Activated CD4-positive, alpha-beta T cell treated with anti-CD3 and anti-CD28 coated beads for 4 hours (primary cell): ENCODE data around the gene EPHA2.

Experiments
- DNase-seq, 2 donors: peaks; one replicate each; pipeline ENCODE4 v3.0.0-alpha.2; 2020

Gene EPHA2

DNA sequence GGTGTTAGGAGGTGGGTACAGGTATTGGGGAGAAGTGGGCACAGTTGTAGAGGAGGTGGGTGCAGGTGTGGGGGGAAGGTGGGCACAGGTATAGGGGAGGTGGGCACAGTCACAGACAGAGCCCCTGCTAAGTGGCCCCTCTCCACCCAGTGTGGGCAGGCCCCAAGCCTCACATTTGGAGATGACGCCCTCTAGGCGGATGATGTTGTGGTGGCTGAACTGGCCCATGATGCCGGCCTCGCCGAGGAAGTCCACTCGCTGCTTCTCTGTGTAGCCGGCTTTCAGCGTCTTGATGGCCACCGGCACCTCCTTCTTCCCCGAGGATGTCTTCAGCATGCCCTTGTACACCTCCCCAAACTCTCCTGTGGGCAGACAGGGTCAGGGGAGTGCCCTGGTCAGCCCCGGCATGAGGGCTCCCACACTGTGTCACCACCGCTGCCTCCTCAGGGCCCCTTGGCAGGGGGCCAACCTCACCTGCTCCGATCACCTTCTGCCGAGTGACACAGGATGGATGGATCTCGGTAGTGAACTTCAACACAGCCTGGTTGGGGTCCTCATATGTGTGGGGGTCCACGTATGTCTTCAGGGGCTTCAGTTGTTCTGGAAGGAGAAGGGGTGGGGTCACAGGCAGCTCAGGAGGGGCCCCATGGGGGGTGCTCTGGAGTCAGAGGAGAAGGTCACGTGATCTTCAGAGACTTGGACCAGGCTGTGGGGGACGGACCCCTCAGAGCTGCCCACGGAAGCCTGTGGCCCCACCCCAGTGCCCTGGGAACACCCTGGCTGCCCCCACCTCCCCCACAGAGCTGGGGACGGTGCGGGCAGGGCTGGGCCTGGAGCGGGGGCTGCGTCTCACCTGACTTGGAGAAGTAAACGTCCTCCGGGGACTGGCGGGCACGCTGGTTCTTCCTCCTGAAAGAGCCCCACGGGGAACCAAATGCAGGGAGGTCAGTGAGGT is 22.6 kb downstream of the EPHA2 start:
- no peak for DNase-seq

DNA sequence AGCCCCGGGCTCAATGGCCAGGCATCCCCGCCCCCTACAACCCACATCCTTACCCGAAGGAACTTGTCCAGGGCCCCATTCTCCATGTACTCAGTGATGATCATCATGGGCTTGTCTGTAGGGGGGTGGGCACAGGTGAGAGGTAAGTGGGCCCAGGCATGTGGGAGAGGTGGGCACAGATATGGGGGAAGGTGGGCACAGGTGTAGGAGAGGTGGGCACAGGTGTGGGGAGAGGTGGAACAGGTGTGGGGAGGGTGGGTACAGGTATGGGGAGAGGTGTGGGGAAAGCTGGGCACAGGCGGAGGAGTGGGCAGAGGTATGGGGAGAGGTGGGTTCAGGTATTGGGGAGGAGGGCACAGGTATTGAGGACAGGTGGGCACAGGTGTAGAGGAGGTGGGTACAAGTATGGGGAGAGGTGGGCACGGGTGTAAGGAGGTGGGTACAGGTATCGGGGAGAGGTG is 23.5 kb downstream of the EPHA2 start:
- no peak for DNase-seq

DNA sequence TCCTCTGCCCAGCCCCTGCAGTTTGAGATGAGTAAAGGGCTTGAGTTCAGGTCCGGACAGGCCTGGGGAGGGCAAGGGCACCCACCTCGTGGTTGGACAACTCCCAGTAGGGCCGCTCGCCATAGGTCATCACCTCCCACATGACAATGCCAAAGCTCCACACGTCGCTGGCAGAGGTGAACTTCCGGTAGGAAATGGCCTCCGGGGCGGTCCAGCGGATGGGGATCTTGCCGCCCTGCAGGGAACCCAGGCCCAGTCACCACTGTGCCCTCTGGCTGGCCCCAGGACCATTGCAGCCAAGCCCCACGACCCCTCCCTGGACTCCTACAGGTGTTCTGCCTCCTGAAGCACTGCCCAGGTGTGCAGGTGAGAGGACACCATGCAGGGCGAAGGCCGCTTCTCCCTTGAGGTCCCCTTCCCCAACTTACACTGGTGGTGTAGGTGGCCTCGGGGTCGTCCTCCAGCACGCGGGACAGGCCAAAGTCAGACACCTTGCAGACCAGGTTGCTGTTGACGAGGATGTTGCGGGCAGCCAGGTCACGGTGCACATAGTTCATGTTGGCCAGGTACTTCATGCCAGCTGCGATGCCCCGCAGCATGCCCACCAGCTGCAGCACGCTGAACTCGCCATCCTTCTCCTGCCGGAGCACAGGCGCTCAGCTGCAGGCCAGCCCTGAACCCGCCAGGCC is 24.1 kb downstream of the EPHA2 start:
- DNase-seq = no peak

DNA sequence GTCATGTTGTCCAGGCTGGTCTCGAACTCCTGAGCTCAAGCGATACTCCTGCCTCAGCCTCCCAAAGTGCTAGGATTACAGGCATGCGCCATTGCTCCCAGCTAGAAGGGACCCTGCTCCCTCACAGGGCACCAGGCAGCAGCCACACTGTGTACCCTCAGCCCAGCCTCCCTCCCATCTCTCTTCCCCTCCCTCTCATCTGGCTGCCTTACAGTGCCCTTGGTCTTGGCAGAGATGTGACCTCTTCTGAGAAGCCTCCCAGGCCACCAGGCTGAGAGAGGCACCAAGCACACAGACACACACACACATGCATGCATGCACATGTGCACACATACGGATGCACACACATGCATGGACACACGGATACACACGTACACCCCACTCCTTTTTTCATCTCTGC is 25.0 kb downstream of the EPHA2 start:
- no peak for DNase-seq

DNA sequence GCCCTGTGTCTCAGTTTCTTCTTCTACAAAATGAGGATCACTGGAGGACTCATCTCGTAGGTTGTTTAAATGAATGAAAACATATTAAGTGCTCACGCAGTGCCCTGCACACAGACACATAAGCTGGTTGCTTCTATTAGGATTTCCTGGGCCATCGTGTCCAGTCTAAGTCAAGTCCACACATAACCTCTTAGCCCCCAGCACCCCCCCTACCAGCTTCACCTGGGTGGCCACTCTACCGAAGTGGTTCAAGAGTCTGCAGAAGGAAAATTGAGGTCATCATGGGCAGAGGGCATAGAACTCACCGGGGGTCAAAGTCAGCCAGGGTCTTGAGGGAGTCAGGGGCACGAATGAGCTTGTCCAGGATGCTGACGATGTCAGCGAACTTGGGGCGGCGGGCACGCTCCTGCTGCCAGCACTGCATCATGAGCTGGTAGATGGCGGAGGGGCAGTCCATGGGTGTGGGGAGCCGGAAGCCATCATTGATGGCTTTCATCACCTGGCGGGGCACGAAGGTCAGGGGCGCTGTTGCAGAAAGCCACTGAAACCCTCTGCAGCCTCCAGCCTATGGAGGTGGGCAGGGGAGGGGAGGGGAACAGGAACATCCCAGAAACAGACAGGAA is 25.8 kb downstream of the EPHA2 start:
- no peak for DNase-seq

DNA sequence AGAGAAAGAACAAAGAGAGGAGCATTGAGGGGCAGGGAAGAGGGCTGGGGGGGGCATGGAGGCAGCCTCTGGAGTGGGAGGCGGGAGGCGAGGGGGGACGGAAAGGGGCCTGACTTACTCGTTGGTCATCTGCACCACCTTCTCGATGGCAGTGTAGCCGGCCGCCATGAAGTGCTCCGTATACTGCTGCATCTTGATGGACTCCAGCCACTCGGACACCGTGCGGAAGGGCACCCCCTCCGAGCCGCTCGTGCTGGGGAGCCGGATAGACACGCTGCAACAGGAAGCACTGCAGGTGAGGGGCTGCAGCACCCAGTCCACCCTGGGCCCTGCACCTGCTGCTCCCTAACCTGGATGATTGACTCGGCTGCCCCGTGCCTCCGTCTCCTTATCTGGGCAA is 26.6 kb downstream of the EPHA2 start:
- no peak for DNase-seq

DNA sequence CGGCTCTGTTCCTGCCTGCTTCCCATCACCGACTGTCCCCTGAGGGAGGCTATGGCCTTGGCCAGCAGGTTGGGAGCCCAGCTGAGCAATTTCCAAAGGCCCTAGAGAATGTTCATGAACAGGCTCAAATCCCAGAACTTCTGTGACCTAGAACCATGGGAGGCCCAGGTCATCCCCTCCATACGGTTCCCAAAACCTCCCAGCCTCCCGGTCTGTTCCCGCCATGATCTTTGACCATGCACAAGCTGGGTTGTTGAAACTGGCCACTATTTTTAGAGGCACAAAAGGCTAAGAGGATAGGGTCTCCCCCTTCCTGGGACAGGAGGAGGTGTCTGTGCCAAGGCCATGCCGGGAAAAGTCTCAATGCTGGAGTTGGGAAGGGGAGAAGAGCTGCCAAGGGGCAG is 27.5 kb downstream of the EPHA2 start:
- no peak for DNase-seq

DNA sequence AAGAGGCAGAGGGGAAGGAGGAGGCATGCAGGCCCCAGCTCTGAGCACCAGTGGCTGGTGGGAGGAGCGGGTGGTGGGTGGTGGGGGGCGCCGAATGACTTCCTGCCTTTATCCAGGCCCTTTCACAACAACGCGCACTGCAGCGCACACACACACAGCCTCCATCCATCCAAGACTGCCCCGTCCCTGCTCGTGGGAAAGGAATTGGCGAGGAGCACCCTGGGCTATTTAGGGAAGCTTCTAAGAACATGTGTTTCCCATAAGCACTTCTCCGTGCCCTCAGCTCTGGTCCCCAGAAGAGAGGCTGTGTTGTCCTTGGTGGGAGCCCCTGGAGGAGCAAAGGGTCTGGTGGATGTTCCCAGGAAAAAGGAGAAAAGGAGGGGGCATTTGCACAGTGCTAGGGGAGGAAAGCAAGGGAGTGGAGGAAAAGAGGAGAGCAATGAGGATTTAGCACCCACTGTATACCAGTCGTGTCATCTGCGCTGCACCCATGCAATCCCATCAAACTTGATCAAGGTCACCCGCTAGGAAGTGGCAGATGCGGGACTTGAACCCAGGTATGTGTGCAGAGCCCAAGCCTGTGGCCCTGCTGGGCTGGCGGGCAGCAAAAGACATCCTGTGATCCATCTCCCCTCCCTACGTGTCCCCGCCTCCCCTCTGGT is 28.1 kb downstream of the EPHA2 start:
- DNase-seq = no peak

DNA sequence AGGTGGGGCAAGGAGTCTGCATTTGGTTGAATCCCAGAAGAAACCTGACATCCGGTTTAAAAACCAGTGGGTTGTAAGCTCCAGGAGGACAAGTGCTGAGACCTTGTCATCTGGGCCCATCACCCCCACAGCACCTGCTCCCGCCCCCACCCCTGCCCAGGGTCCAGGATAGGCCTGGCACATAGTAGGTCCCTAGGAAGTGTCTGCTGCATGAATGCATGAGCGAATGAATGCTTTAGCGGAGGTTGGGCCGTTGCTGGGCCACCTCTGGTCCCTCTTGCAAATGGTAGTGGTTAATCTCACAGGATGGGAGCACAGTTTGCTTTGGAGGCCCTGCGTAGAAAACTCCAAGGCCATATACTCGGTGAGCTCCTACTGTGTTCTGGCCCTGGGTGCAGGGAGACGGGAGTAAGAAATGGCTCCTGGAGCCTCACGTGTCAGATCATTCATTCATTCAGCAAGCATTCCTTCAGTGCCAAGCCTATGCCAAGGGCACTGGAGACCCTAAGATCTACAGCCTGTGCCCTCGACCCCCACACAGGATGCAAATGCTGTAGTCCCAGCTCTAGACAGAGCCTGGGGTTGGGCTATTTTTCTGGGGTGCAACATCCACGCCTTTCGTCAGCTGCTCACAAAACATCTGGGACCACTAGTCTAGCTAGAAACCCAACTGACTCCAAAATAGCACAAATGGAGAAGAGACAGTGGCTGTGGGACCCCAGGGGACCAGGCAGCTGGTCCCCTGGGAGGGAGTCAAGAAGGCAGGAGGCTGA is 28.9 kb downstream of the EPHA2 start:
- DNase-seq = no peak

DNA sequence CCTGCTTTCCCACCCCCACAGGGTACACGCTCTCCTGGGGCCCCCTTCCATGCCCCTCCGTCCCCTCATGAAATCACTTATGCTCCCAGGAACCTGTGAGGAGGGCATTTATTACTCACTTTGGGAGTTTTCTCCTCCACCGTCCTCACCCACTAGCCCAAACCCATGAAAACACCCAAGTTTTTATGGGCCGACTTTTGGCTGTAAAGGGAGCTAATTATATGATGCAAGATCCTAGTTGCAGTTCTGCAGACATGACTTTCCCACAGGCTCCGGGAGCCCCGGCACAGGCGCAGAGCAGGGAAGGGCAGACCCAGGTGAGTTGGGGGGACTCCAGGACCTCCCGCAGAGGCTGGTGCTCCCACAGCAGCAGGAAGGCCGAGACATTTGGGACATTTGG is 29.7 kb downstream of the EPHA2 start:
- no peak for DNase-seq

DNA sequence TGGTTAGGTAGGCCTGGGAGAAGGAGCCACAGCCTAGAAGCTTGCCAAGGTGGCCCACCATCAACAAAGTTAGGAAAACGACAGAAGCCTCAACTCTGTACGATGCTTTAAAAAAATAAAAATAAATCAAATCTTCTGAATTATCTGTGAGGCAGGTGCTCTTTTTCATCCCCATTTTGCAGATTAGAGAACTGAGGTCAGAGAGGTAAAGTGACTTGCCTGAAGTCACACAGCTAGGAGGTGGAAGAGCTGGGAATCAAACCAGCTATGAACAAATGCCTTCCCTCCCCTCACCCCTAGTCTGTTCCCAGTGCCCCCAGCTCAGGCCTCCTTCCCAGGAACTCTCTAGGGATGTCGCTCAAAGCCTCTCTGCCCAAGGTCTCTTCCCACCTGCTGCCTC is 30.4 kb downstream of the EPHA2 start:
- no peak for DNase-seq

DNA sequence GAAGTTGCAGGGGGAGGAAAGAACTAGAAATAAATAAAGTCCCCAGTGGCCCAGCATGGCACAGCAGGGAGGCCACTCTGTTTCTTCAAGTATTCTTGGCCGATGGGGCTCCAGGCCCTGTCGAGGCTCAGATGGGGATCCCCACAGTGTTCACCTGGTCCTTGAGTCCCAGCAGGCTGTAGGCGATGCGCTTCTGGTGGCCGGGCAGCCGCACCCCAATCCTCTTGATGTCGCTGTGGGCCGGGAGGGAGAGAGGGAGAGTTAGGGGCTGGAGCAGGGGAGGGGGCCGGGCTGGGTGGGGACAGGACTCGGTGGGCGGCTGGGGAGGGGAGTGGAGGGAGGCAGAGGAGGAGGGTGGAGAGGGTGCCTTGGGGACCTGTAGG is 30.8 kb downstream of the EPHA2 start:
- DNase-seq = no peak

DNA sequence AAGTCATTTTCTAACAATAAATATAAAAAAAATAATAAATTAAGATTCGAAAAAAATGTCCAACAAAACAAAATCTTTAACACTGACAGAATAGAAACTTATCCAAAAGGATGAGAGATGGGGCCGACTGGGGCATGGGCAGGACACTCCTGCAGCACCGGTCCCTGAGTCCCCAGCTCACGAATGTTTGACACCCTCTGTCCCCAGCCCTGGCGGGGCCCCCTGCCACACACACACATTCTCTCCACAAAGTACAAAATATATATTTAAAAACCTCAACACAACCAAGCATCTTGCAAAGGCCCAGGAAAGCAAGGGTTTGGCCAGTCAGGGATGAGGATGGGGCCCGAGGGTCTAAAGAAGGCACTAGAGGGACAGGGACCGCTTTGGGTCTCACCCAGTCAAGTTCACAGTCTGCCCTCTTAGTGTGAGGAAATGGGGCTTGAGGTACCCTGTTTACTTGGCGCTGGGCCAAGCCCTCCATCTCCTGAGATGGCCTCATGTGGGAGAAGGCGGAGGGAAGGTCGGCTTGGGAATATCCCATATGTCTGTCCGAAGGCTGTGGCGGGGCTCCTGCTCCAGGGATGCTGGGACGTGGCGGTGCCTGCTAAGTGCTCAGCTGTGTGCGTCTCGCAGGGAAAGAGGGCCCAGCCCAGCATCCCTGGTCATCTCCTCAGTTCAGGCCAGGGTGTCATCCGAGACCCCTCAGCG is 31.3 kb downstream of the EPHA2 start:
- DNase-seq = no peak

DNA sequence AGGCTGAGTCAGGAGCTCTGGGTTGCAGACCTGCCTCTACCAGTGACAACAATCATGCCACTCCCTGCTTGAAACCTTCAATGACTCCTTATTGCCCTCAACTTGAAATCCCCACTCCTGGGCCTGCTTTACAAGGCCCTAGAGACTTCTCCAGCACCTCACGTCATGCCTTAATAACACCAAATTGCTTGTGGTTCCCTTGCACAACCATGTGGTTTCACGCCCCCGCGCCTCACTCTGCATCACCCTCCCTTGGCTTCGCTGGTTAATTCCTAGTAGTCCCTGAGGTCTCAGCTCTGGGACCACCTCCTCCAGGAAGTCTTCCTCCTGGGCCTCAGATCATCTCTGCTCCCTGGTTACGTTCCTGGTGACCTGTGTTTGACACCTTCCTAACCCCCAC is 33.0 kb downstream of the EPHA2 start:
- peak; percentile 30 to 38 for DNase-seq

DNA sequence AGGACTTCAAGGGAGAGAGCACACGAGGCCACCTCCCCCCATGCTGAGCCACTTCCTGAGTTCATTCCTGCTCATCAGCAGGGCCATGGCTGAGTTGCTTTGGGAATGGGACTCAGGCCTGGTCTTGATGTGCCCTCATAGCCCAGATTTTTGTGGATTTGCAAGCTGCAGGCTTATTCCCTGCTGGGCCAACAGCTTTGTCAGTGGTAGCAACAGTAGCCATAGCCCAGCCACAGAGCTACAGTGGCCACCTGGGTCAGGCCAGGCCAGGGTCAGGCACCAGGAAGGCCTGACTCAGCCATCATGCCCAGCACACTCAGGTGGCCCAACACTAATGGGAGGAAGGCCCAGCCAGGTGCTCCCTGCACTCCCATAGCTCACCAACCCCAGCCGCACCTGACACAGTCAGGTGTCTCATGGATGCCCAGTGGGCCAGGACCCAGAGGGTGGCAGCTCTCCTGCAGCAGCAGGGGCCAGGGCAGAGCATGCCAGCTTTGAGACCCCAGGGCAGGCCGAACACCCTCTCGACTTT is 33.5 kb downstream of the EPHA2 start:
- no peak for DNase-seq

DNA sequence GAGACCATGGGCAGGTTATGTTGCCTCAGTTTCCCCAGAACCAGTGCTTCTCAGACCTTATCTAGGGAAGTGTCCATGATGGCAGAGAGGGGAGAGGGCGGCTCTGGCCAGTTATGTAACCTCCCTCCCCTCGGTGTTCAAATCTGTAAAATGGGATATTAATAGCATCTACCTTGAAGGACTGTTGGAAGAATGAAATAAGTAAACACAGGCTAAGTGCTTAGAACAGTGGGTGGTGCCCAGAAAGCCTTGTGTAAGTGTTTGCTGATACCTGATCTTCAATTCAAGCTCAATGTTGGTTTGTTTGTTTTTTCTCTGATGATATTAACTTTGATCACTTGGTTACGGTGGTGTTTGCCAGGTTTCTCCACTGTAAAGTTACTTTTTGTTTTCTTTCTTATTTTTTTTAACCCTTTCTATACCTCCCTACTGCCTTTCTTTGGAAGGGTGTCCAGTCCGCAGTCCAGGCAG is 34.9 kb downstream of the EPHA2 start:
- DNase-seq = no peak

DNA sequence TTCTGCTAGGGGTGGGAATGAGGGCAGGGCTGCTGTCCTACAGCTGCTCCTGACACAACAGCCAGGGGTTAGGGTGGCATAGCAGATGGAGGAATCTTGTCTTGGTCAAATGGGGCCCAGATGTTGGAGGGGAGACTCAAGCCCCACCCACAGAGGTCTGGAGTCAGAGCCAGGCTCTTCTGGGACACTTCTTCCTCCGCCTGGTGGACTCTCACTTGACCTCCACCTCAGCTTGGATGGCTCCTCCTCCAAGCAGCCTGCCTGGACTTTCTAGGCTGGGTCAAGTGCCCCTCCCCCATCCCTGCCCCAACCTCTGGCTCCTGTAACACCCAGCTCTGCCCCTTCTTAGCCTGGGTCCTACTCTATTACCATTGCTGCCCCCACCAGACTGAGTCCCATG is 35.5 kb downstream of the EPHA2 start:
- no peak for DNase-seq

DNA sequence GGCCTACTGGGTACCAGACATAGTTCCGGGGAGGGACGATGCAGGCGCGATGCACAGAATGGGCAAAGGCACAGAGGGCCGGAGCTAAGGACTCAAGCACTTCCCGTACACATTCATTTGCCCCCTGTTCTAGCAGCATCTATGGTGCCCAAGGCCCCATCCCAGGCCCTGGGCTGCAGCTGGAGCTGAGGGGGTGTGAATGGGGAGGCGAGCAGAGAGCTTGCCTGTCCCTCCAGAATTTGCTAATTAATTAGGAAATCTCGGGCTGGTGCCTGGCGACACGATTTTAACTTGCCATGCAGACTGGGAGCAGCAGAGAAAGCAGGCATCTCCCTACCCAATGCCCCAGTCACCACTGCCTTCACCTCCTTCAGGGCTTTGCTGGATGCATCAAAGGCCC is 35.9 kb downstream of the EPHA2 start:
- DNase-seq = no peak

DNA sequence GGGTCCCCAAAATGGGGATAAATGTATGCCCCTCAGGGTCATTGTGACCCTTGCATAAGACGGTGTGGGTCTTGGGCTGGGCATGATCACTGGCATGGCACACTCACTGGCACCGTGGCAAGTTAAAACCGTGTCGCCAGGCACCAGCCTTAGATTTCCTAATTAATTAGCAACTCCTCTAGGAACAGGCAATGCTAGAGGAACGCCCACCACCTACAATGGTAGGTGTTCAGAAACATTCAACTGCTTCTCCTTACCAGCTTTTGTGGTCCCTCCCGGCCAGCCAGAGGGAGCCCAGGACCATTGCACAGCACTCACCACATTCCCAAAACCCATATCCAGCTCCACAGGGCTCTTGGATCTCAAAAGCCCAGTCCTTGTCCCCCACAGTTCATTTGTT is 36.4 kb downstream of the EPHA2 start:
- no peak for DNase-seq

DNA sequence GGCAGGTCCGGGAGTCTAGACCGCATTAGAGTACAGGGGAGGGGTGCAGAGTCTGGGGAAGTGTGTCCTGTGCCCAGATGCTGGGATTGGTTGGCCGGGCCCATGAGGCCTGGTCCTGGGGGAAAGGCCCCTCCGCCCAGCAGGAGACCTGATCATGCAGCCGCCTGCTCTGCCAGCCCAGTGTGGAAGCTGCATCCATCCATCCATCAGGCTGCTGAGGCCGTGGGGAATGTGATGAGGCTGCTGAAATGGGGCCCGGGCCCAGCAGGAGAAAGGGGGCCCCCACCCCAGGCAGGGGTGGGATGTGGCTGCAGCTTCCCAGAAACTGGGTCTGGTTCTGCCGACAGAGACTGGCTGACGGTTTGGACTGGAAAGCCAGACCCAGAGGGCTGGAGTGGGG is 37.2 kb downstream of the EPHA2 start:
- no peak for DNase-seq

DNA sequence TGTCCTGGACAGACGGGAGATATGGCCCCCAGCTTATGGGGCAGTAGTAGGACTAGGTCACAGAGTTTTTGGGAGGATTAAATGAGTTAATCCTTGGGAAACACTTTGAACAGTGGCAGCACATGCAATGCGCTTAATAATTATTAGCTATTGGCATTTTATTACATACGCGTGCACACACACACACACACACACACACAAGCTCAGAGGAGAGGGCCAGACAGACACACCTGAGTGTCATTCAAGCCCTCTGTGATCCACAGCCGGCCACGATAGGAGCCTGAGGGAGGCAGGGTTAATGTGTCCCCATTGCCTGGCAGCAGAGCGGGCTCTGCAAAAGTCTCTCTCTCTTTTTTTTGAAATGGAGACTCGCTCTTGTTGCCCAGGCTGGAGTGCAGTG is 37.9 kb downstream of the EPHA2 start:
- DNase-seq = no peak
